ENCODE results near the gene ANXA4. TPM values are rescaled to one million over a fixed set of nuclear protein-coding genes. Genes with fewer than 3 reads are reported as not detected.

Gene ANXA4
- total RNA-seq, 2 experiments from 2014 or later, result 14.6 to 17.5 TPM

- DNase-seq (no peak), ATAC-seq (no peak)
- ChIA-PET POLR2A (interaction anchor here (0.8 kb wide), 1 partner anchor 27 kb away, joined by 4 read pairs; the partner anchor contains the start of gene ANXA4), CTCF (interaction anchor here (0.6 to 2.8 kb wide), 3 partner anchors 26 to 47 kb away, joined by 4 to 10 read pairs (median 9); no protein-coding TSS in a partner anchor)
- no peaks in the 10 kb centered on the region for H3K27me3 Mint-ChIP-seq
- no peaks in the 10 kb centered on the region for H3K36me3 Mint-ChIP-seq (ENCODE audit: low read depth)
- H3K4me1 Mint-ChIP-seq (ENCODE audit: low read depth), result peaks cover 60% of the 10 kb centered on the region
- no peak for TF ChIP-seq CTCF (IDR thresholded peaks at IDR 0.05)
- intact Hi-C loops (cut with micrococcal nuclease), result no loop called here
- no peak overlapping the region for H3K4me3 Mint-ChIP-seq
- no peak overlapping the region for H3K27ac Mint-ChIP-seq
- no peaks in the 10 kb centered on the region for H3K9me3 Mint-ChIP-seq
These were observed 26.9 kb downstream of the ANXA4 start for GRCh38 chr2:69768789-69769188.

- Mint-ChIP-seq H3K4me3 (no peak overlapping the region), H3K27ac (no peak overlapping the region), H3K9me3 (no peaks in the 10 kb centered on the region), H3K4me1 (ENCODE audit: low read depth) (peaks cover 60% of the 10 kb centered on the region), H3K36me3 (ENCODE audit: low read depth) (no peaks in the 10 kb centered on the region), H3K27me3 (no peaks in the 10 kb centered on the region)
- no peak for DNase-seq
- CTCF ChIA-PET, result interaction anchor here (0.6 to 2.8 kb wide), 2 partner anchors 27 to 44 kb away, joined by 4 to 10 read pairs; no protein-coding TSS in a partner anchor
- TF ChIP-seq CTCF (IDR thresholded peaks at IDR 0.05), result no peak
- ATAC-seq, result no peak
- POLR2A ChIA-PET, result no interaction called here
- intact Hi-C loops (cut with micrococcal nuclease), result no loop called here
These were observed 27.3 kb downstream of the ANXA4 start for GRCh38 chr2:69769272-69769671.

- Mint-ChIP-seq H3K9me3 (no peaks in the 10 kb centered on the region), H3K27me3 (no peaks in the 10 kb centered on the region), H3K4me1 (ENCODE audit: low read depth) (peaks cover 60% of the 10 kb centered on the region), H3K4me3 (no peak overlapping the region), H3K36me3 (ENCODE audit: low read depth) (no peaks in the 10 kb centered on the region), H3K27ac (peak overlapping the region; percentile 79)
- intact Hi-C loops (cut with micrococcal nuclease), result loop anchor here (5.0 kb wide), 1 partner anchor 47 kb away; no protein-coding TSS in a partner anchor
- POLR2A ChIA-PET, result interaction anchor here (0.7 to 0.9 kb wide), 2 partner anchors 24 to 236 kb away, joined by 3 to 4 read pairs; no protein-coding TSS in a partner anchor
- ATAC-seq (peak; percentile 37), DNase-seq (peak; percentile 49)
- CTCF ChIA-PET, result interaction anchor here (2.8 kb wide), 1 partner anchor 45 kb away, joined by 10 read pairs; no protein-coding TSS in a partner anchor
- no peak for TF ChIP-seq CTCF (IDR thresholded peaks at IDR 0.05)
These were observed 28.3 kb downstream of the ANXA4 start for GRCh38 chr2:69770193-69770702.

GRCh38 chr2:69770747-69771146, 28.8 kb downstream of the ANXA4 start:
- Mint-ChIP-seq H3K4me1 (ENCODE audit: low read depth) (peaks cover 60% of the 10 kb centered on the region), H3K36me3 (ENCODE audit: low read depth) (no peaks in the 10 kb centered on the region), H3K9me3 (no peaks in the 10 kb centered on the region), H3K4me3 (no peak overlapping the region), H3K27ac (no peak overlapping the region), H3K27me3 (no peaks in the 10 kb centered on the region)
- intact Hi-C loops (cut with micrococcal nuclease), result loop anchor here (5.0 kb wide), 1 partner anchor 47 kb away; no protein-coding TSS in a partner anchor
- ChIA-PET POLR2A (interaction anchor here (0.9 kb wide), 1 partner anchor 24 kb away, joined by 3 read pairs; no protein-coding TSS in a partner anchor), CTCF (interaction anchor here (2.8 to 2.9 kb wide), 2 partner anchors 46 kb away, joined by 9 to 10 read pairs; no protein-coding TSS in a partner anchor)
- no peak for TF ChIP-seq CTCF (IDR thresholded peaks at IDR 0.05)
- DNase-seq (no peak), ATAC-seq (no peak)

GRCh38 chr2:69771461-69771860, 29.5 kb downstream of the ANXA4 start:
- Mint-ChIP-seq H3K27me3 (no peaks in the 10 kb centered on the region), H3K9me3 (peaks cover 3% of the 10 kb centered on the region), H3K27ac (no peak overlapping the region), H3K4me1 (ENCODE audit: low read depth) (peaks cover 56% of the 10 kb centered on the region), H3K4me3 (no peak overlapping the region), H3K36me3 (ENCODE audit: low read depth) (peaks cover 2% of the 10 kb centered on the region)
- ChIA-PET CTCF (interaction anchor here (2.8 to 2.9 kb wide), 2 partner anchors 45 to 47 kb away, joined by 9 to 10 read pairs; no protein-coding TSS in a partner anchor), POLR2A (interaction anchor here (0.8 kb wide), 1 partner anchor 160 kb away, joined by 3 read pairs; no protein-coding TSS in a partner anchor)
- DNase-seq (no peak), ATAC-seq (no peak)
- intact Hi-C loops (cut with micrococcal nuclease), result loop anchor here (5.0 kb wide), 1 partner anchor 46 kb away; no protein-coding TSS in a partner anchor
- TF ChIP-seq CTCF (IDR thresholded peaks at IDR 0.05), result no peak
